Measurements from ENCODE around the gene DCTN4.

DNA sequence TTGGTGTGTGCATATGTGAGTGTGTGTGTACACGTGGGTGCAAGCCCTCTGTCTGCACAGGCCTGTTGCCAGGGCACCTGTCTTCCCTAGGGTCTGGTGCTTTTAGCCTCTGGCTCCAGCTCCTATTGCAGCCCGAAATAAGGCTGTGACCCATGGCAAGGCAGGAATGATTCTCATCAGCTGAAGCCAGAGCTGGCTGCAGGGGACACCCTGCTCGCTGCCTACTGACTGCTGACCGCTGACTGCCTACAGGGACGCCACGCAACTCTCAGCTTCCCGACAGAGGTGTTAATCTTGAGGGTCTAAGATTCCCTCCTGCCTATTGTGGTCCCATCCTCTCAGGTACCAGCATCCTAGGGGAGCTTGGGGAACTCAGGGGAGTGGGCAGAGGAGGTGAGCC lies 97.7 kb downstream of the DCTN4 start, which contains the start of gene MYOZ3:
- TF ChIP-seq MAX (IDR thresholded peaks at IDR 0.05; ENCODE audit: low read depth, low read length) (no peak), POLR2A (IDR thresholded peaks at IDR 0.05; ENCODE audit: extremely low read depth, insufficient read length) (no peak)
- TF ChIP-seq, protein P1, sequence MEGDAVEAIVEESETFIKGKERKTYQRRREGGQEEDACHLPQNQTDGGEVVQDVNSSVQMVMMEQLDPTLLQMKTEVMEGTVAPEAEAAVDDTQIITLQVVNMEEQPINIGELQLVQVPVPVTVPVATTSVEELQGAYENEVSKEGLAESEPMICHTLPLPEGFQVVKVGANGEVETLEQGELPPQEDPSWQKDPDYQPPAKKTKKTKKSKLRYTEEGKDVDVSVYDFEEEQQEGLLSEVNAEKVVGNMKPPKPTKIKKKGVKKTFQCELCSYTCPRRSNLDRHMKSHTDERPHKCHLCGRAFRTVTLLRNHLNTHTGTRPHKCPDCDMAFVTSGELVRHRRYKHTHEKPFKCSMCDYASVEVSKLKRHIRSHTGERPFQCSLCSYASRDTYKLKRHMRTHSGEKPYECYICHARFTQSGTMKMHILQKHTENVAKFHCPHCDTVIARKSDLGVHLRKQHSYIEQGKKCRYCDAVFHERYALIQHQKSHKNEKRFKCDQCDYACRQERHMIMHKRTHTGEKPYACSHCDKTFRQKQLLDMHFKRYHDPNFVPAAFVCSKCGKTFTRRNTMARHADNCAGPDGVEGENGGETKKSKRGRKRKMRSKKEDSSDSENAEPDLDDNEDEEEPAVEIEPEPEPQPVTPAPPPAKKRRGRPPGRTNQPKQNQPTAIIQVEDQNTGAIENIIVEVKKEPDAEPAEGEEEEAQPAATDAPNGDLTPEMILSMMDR (IDR thresholded peaks at IDR 0.05; ENCODE audit: low read depth, low read length): no peak
